ENCODE data around the gene DENND4A.

DENND4A gene

DNA sequence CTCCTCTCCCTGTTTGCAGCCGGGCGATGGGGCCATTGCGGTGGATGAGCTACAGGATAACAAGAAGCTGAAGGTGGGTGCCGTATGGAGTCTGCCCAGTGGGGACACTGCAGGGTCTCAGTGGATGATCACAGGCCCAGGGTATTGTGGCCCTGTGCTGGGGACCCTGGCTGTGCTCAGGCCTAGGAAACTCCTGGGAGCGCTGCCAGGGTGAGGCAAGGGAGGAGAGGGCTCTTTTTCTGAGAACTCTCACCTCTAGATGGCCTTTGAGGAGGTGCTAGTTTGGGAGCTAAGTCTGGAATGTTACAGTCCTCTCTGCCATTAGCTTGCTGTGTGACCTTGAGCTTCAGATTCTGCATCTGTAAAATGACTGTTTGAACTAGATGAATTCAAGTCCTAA is 154.0 kb downstream of the DENND4A start:
- Histone ChIP-seq H3K27ac (ENCODE audit: extremely low read depth, low read depth, low read length) (no peak overlapping the region), H3K9me3 (ENCODE audit: control insufficient read depth, insufficient read depth, low read depth, low read length) (no peaks in the 10 kb centered on the region), H3K4me3 (ENCODE audit: low read depth, low read length) (no peak overlapping the region), H3K4me1 (ENCODE audit: control insufficient read depth, insufficient read depth, low read length) (peaks cover 2% of the 10 kb centered on the region; the same call in 1 of the 2 replicates), H3K36me3 (ENCODE audit: control insufficient read depth in 2 of 2, insufficient read depth in 1 of 2, low read length in 2 of 2) (no peaks in the 10 kb centered on the region)
- ChIA-PET CTCF (interaction anchor here (0.6 to 4.5 kb wide), 47 partner anchors 9 to 707 kb away, joined by 3 to 57 read pairs (median 5); partner anchors contain the start of genes DENND4A, INTS14, RAB11A and SLC24A1), POLR2A (interaction anchor here (0.6 to 2.8 kb wide), 2 partner anchors 27 to 215 kb away, joined by 4 to 14 read pairs; partner anchors contain the start of gene INTS14)
- 0 out of 2 replicates have a peak, but pooled peaks have one; percentile 12 for TF ChIP-seq PRDM1 (tag by site-specific recombination; IDR thresholded peaks at IDR 0.05)
- TF ChIP-seq, protein P1, sequence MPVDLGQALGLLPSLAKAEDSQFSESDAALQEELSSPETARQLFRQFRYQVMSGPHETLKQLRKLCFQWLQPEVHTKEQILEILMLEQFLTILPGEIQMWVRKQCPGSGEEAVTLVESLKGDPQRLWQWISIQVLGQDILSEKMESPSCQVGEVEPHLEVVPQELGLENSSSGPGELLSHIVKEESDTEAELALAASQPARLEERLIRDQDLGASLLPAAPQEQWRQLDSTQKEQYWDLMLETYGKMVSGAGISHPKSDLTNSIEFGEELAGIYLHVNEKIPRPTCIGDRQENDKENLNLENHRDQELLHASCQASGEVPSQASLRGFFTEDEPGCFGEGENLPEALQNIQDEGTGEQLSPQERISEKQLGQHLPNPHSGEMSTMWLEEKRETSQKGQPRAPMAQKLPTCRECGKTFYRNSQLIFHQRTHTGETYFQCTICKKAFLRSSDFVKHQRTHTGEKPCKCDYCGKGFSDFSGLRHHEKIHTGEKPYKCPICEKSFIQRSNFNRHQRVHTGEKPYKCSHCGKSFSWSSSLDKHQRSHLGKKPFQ (tag by site-specific recombination; IDR thresholded peaks at IDR 0.05), result no peak

DNA sequence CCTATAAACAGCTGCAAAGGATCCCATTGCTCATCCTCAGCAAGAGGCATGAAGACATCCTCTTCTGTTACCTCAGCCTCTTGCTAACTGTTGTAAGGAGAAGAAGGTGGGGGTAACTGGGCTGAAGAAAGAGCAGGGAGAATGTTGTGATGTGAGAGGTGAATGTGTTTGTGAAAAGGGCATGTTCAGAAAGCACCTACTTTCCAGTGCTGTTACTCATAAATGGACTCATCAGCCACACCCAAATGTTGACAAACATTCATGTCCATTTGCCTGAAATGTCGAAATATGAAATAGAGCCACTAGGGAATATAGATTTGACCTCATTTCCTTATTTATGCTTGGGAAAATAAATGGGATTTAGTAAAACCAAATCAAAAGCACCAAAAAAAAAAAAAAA is 157.7 kb downstream of the DENND4A start:
- Histone ChIP-seq H3K9me3 (ENCODE audit: control insufficient read depth, insufficient read depth, low read depth, low read length) (no peaks in the 10 kb centered on the region), H3K4me1 (ENCODE audit: control insufficient read depth, insufficient read depth, low read length) (peaks cover 2% of the 10 kb centered on the region; the same call in 1 of the 2 replicates), H3K36me3 (ENCODE audit: control insufficient read depth in 2 of 2, insufficient read depth in 1 of 2, low read length in 2 of 2) (no peaks in the 10 kb centered on the region), H3K27ac (ENCODE audit: extremely low read depth, low read depth, low read length) (no peak overlapping the region), H3K4me3 (ENCODE audit: low read depth, low read length) (no peak overlapping the region)
- POLR2A ChIA-PET, result interaction anchor here (1.2 kb wide), 1 partner anchor 235 kb away, joined by 3 read pairs; the partner anchor contains the start of gene RAB11A
- TF ChIP-seq ZNF623 (tag by site-specific recombination; IDR thresholded peaks at IDR 0.05) (no peak), PRDM1 (tag by site-specific recombination; IDR thresholded peaks at IDR 0.05) (peak; percentile 46; the same call in 1 of the 2 replicates), YY1 (tag by site-specific recombination; IDR thresholded peaks at IDR 0.05) (no peak), ZNF223 (tag by site-specific recombination; IDR thresholded peaks at IDR 0.05) (no peak)
- TF ChIP-seq, protein P2, sequence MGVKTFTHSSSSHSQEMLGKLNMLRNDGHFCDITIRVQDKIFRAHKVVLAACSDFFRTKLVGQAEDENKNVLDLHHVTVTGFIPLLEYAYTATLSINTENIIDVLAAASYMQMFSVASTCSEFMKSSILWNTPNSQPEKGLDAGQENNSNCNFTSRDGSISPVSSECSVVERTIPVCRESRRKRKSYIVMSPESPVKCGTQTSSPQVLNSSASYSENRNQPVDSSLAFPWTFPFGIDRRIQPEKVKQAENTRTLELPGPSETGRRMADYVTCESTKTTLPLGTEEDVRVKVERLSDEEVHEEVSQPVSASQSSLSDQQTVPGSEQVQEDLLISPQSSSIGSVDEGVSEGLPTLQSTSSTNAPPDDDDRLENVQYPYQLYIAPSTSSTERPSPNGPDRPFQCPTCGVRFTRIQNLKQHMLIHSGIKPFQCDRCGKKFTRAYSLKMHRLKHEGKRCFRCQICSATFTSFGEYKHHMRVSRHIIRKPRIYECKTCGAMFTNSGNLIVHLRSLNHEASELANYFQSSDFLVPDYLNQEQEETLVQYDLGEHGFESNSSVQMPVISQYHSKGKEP (tag by site-specific recombination; IDR thresholded peaks at IDR 0.05), result no peak
- TF ChIP-seq, protein P3, sequence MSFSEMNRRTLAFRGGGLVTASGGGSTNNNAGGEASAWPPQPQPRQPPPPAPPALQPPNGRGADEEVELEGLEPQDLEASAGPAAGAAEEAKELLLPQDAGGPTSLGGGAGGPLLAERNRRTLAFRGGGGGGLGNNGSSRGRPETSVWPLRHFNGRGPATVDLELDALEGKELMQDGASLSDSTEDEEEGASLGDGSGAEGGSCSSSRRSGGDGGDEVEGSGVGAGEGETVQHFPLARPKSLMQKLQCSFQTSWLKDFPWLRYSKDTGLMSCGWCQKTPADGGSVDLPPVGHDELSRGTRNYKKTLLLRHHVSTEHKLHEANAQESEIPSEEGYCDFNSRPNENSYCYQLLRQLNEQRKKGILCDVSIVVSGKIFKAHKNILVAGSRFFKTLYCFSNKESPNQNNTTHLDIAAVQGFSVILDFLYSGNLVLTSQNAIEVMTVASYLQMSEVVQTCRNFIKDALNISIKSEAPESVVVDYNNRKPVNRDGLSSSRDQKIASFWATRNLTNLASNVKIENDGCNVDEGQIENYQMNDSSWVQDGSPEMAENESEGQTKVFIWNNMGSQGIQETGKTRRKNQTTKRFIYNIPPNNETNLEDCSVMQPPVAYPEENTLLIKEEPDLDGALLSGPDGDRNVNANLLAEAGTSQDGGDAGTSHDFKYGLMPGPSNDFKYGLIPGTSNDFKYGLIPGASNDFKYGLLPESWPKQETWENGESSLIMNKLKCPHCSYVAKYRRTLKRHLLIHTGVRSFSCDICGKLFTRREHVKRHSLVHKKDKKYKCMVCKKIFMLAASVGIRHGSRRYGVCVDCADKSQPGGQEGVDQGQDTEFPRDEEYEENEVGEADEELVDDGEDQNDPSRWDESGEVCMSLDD (tag by site-specific recombination; IDR thresholded peaks at IDR 0.05), result no peak
- CTCF ChIA-PET, result interaction anchor here (0.7 to 2.3 kb wide), 3 partner anchors 8 to 1312 kb away, joined by 3 to 7 read pairs (median 3); no protein-coding TSS in a partner anchor

DNA sequence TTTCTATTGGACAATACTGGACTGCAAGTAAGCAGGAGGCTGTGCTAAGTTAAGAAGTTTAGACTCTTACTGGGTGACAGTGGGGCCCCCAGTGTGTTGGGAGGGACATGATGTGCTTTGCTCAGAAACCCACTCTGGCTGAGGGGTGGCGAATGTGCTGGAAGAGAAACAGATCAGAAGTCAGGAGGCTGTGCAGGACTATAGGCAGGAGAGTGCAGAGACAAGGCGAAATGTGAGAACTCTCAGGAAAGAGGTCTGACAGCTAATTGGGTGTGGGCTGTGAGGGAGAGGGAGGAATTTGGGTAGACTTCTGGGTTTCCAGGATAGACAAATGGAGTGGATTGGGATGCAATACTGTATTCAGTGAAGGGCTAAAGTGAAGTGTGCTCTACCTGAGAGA is 158.3 kb downstream of the DENND4A start:
- Histone ChIP-seq H3K4me3 (ENCODE audit: low read depth, low read length) (no peak overlapping the region), H3K4me1 (ENCODE audit: control insufficient read depth, insufficient read depth, low read length) (peaks cover 2% of the 10 kb centered on the region; the same call in 1 of the 2 replicates), H3K27ac (ENCODE audit: extremely low read depth, low read depth, low read length) (no peak overlapping the region), H3K9me3 (ENCODE audit: control insufficient read depth, insufficient read depth, low read depth, low read length) (no peaks in the 10 kb centered on the region), H3K36me3 (ENCODE audit: control insufficient read depth in 2 of 2, insufficient read depth in 1 of 2, low read length in 2 of 2) (no peaks in the 10 kb centered on the region)
- CTCF ChIA-PET, result interaction anchor here (1.0 kb wide), 1 partner anchor 9 kb away, joined by 3 read pairs; no protein-coding TSS in a partner anchor
- POLR2A ChIA-PET, result interaction anchor here (1.2 kb wide), 1 partner anchor 236 kb away, joined by 3 read pairs; the partner anchor contains the start of gene RAB11A
- TF ChIP-seq, protein P4, sequence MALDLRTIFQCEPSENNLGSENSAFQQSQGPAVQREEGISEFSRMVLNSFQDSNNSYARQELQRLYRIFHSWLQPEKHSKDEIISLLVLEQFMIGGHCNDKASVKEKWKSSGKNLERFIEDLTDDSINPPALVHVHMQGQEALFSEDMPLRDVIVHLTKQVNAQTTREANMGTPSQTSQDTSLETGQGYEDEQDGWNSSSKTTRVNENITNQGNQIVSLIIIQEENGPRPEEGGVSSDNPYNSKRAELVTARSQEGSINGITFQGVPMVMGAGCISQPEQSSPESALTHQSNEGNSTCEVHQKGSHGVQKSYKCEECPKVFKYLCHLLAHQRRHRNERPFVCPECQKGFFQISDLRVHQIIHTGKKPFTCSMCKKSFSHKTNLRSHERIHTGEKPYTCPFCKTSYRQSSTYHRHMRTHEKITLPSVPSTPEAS (tag by site-specific recombination; IDR thresholded peaks at IDR 0.05), result no peak
- TF ChIP-seq ZNF248 (tag by site-specific recombination; IDR thresholded peaks at IDR 0.05) (no peak), ZBTB17 (tag by site-specific recombination; IDR thresholded peaks at IDR 0.05) (peak; percentile 88), ZNF510 (tag by site-specific recombination; IDR thresholded peaks at IDR 0.05; ENCODE audit: insufficient replicate concordance) (no peak), ZNF600 (tag by site-specific recombination; IDR thresholded peaks at IDR 0.05) (peak; percentile 74), ZNF777 (tag by site-specific recombination; IDR thresholded peaks at IDR 0.05; ENCODE audit: borderline replicate concordance) (no peak), ZNF202 (tag by site-specific recombination; IDR thresholded peaks at IDR 0.05; ENCODE audit: borderline replicate concordance) (no peak)
- TF ChIP-seq, protein P5, sequence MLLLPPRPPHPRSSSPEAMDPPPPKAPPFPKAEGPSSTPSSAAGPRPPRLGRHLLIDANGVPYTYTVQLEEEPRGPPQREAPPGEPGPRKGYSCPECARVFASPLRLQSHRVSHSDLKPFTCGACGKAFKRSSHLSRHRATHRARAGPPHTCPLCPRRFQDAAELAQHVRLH (tag by site-specific recombination; IDR thresholded peaks at IDR 0.05), result no peak

Measured in HEK293 (cell line).